ENCODE results near the gene LDLRAD4.

LDLRAD4 gene

DNA sequence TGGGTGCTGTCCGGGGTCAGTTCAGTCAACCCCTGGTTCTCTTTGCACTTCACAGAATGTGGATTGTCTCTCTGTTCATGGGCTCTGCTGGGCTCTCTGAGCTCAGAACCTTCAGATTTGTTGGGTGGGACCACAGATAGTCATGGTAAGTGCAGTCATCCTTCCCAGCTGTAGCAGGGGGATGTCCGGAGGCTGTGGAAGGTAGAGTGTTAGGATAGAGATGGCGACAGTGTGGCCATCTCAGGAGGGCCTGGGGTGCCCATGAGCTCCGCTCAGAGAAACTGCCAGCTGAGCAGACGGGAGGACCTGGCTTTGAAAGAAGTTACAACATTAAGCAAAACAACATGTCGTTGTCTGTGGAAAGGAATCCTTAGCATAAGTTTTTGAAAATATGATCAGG lies 358.0 kb downstream of the LDLRAD4 start:
- DNase-seq = no peak

DNA sequence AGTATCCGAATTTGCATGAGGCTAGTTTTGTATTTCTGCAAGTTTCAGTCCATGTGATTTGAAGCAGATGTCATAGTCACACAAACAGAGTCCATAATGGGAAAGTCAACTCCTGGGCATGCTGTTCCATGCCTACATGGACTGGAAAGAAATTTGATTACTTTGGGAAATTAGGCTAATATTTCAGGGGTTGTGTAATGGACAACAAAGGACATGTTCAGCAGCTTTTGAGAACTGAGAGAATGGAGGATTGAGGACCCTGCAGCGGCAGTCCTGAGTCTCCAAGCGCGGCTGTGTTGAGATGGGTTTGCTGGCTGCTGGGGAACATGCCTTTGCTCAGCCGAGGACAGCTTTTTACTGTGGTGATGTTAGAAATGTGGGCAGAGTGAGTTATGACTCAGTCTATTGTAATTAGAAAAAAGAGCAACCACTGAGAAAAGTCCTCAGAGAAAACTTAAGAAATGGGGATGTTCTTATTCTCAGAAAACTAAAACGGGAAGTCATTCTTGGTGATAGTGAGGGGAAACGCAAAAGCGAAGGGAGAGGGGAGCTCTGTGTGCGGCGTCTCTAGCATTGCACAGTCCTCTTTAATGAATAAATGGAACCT lies 358.6 kb downstream of the LDLRAD4 start:
- DNase-seq = peak; percentile 66 to 91 (median 88)
- no peaks in the 10 kb centered on the region for H3K36me3 ChIP-seq (ENCODE audit: control insufficient read depth in 4 of 4, insufficient read depth in 4 of 4, low read length in 3 of 4)
- no peaks in the 10 kb centered on the region for H3K9me3 ChIP-seq (ENCODE audit: control extremely low read depth in 1 of 5, control insufficient read depth in 4 of 5, insufficient read depth in 2 of 5, low read depth in 1 of 5, low read length in 4 of 5)
- peak overlapping the region in 4 of 7 experiments; percentile 2 to 51 (median 28) for H3K4me3 ChIP-seq (ENCODE audit: control insufficient read depth in 1 of 7, extremely low read depth in 1 of 7, insufficient read depth in 4 of 7, low read depth in 2 of 7, low read length in 6 of 7)
- peaks cover 13 to 56% (median 34%) of the 10 kb centered on the region in 4 experiments for H3K4me1 ChIP-seq (ENCODE audit: control extremely low read depth in 1 of 4, control insufficient read depth in 4 of 4, insufficient read depth in 4 of 4, low read length in 3 of 4)
- no peaks in the 10 kb centered on the region for H3K27me3 ChIP-seq (replicated peaks in 2 of 5; ENCODE audit: control insufficient read depth in 4 of 5, insufficient read depth in 5 of 5, low read length in 4 of 5)
- H3K27ac ChIP-seq (ENCODE audit: insufficient read depth in 1 of 2, low read depth in 1 of 2, low read length in 2 of 2, poor library complexity in 1 of 2, severe bottlenecking in 2 of 2) = no peak overlapping the region
- ChIA-PET CTCF (interaction anchor here (0.8 to 3.7 kb wide), 10 partner anchors 10 to 52 kb away, joined by 3 to 19 read pairs (median 5); no protein-coding TSS in a partner anchor), POLR2A (interaction anchor here (0.6 to 2.3 kb wide), 4 partner anchors 20 to 1130 kb away, joined by 3 to 18 read pairs (median 4); no protein-coding TSS in a partner anchor)
- 1% methylated on average over 9 of the region's 10 CpGs for WGBS (ENCODE audit: insufficient coverage)

More for the DNA sequence above, 358.0 kb downstream of the LDLRAD4 start:
- H3K9me3 ChIP-seq (ENCODE audit: control extremely low read depth in 1 of 5, control insufficient read depth in 4 of 5, insufficient read depth in 2 of 5, low read depth in 1 of 5, low read length in 4 of 5) = no peaks in the 10 kb centered on the region
- H3K4me1 ChIP-seq (ENCODE audit: control extremely low read depth in 1 of 4, control insufficient read depth in 4 of 4, insufficient read depth in 4 of 4, low read length in 3 of 4) = peaks cover 13 to 52% (median 34%) of the 10 kb centered on the region in 4 experiments
- no peaks in the 10 kb centered on the region for H3K36me3 ChIP-seq (ENCODE audit: control insufficient read depth in 4 of 4, insufficient read depth in 4 of 4, low read length in 3 of 4)
- CTCF ChIA-PET = interaction anchor here (0.6 to 3.7 kb wide), 7 partner anchors 9 to 512 kb away, joined by 3 to 19 read pairs (median 7); no protein-coding TSS in a partner anchor
- H3K4me3 ChIP-seq (ENCODE audit: control insufficient read depth in 1 of 7, extremely low read depth in 1 of 7, insufficient read depth in 4 of 7, low read depth in 2 of 7, low read length in 6 of 7) = no peak overlapping the region
- POLR2A ChIA-PET = interaction anchor here (0.6 to 2.3 kb wide), 2 partner anchors 36 to 1130 kb away, joined by 4 to 18 read pairs; no protein-coding TSS in a partner anchor
- H3K27me3 ChIP-seq (replicated peaks in 2 of 5; ENCODE audit: control insufficient read depth in 4 of 5, insufficient read depth in 5 of 5, low read length in 4 of 5) = no peaks in the 10 kb centered on the region
- no peak overlapping the region for H3K27ac ChIP-seq (ENCODE audit: insufficient read depth in 1 of 2, low read depth in 1 of 2, low read length in 2 of 2, poor library complexity in 1 of 2, severe bottlenecking in 2 of 2)
- WGBS (ENCODE audit: insufficient coverage) = 95% methylated on average over 5 of the region's 6 CpGs

DNA sequence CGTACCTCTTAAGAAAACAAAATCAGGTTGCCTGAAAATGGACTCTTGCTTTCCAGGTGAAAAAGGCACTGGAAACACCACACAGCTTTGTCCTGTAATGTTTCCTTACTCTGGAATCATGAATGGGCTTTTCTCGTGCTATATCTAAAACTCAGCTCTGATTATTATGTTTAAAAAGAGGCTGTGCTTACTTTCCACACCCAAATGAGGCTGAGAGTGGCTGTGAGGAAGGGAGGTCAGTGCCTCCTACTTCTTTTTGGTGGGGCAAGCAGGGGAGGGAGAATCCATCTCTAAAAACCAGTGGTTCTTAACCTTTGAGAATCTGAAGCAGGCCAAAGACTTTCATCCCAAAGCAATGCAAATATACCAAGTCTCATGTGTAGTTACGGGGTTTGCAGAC lies 359.2 kb downstream of the LDLRAD4 start:
- no peaks in the 10 kb centered on the region for H3K36me3 ChIP-seq (ENCODE audit: control insufficient read depth in 4 of 4, insufficient read depth in 4 of 4, low read length in 3 of 4)
- WGBS (ENCODE audit: insufficient coverage) = 75% methylated on average over 2 of the region's 3 CpGs
- H3K27ac ChIP-seq (ENCODE audit: insufficient read depth in 1 of 2, low read depth in 1 of 2, low read length in 2 of 2, poor library complexity in 1 of 2, severe bottlenecking in 2 of 2) = no peak overlapping the region
- H3K4me1 ChIP-seq (ENCODE audit: control extremely low read depth in 1 of 4, control insufficient read depth in 4 of 4, insufficient read depth in 4 of 4, low read length in 3 of 4) = peaks cover 13 to 59% (median 34%) of the 10 kb centered on the region in 4 experiments
- H3K9me3 ChIP-seq (ENCODE audit: control extremely low read depth in 1 of 5, control insufficient read depth in 4 of 5, insufficient read depth in 2 of 5, low read depth in 1 of 5, low read length in 4 of 5) = no peaks in the 10 kb centered on the region
- no peak for DNase-seq
- H3K4me3 ChIP-seq (ENCODE audit: control insufficient read depth in 1 of 7, extremely low read depth in 1 of 7, insufficient read depth in 4 of 7, low read depth in 2 of 7, low read length in 6 of 7) = peak overlapping the region in 4 of 7 experiments; percentile 2 to 51 (median 28)
- no peaks in the 10 kb centered on the region for H3K27me3 ChIP-seq (replicated peaks in 2 of 5; ENCODE audit: control insufficient read depth in 4 of 5, insufficient read depth in 5 of 5, low read length in 4 of 5)
- POLR2A ChIA-PET = interaction anchor here (0.6 to 2.3 kb wide), 2 partner anchors 35 to 628 kb away, joined by 3 to 18 read pairs; no protein-coding TSS in a partner anchor
- CTCF ChIA-PET = interaction anchor here (0.8 to 3.7 kb wide), 9 partner anchors 9 to 43 kb away, joined by 3 to 19 read pairs (median 5); no protein-coding TSS in a partner anchor

DNA sequence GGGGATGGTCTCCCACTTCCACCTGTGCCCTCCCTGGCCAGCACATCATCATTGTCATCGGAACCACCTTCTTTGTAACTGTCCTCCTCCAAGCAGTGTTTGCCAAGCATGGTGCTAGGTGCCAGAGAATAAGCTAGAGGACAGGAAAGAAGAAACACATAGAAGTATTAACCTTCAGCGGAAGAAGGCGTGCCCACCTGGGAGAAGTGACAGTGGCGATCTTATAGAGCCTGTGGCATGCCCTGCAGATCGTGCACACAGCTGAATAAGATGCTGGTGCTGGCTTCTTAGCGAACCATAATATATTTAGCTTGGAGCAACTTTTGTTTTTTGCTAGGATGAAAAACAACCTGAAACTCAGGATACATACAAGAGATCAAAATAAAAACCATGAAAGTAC lies 359.8 kb downstream of the LDLRAD4 start:
- H3K27ac ChIP-seq (ENCODE audit: insufficient read depth in 1 of 2, low read depth in 1 of 2, low read length in 2 of 2, poor library complexity in 1 of 2, severe bottlenecking in 2 of 2) = no peak overlapping the region
- ChIA-PET CTCF (interaction anchor here (1.6 to 3.7 kb wide), 6 partner anchors 8 to 34 kb away, joined by 3 to 19 read pairs (median 10); no protein-coding TSS in a partner anchor), POLR2A (interaction anchor here (2.3 kb wide), 1 partner anchor 34 kb away, joined by 18 read pairs; no protein-coding TSS in a partner anchor)
- H3K4me3 ChIP-seq (ENCODE audit: control insufficient read depth in 1 of 7, extremely low read depth in 1 of 7, insufficient read depth in 4 of 7, low read depth in 2 of 7, low read length in 6 of 7) = no peak overlapping the region
- no peak for DNase-seq
- 85% methylated on average over 4 of the region's 6 CpGs for WGBS (ENCODE audit: insufficient coverage)
- no peaks in the 10 kb centered on the region for H3K9me3 ChIP-seq (ENCODE audit: control extremely low read depth in 1 of 5, control insufficient read depth in 4 of 5, insufficient read depth in 2 of 5, low read depth in 1 of 5, low read length in 4 of 5)
- no peaks in the 10 kb centered on the region for H3K27me3 ChIP-seq (replicated peaks in 2 of 5; ENCODE audit: control insufficient read depth in 4 of 5, insufficient read depth in 5 of 5, low read length in 4 of 5)
- no peaks in the 10 kb centered on the region for H3K36me3 ChIP-seq (ENCODE audit: control insufficient read depth in 4 of 4, insufficient read depth in 4 of 4, low read length in 3 of 4)
- H3K4me1 ChIP-seq (ENCODE audit: control extremely low read depth in 1 of 4, control insufficient read depth in 4 of 4, insufficient read depth in 4 of 4, low read length in 3 of 4) = peaks cover 13 to 59% (median 34%) of the 10 kb centered on the region in 4 experiments

DNA sequence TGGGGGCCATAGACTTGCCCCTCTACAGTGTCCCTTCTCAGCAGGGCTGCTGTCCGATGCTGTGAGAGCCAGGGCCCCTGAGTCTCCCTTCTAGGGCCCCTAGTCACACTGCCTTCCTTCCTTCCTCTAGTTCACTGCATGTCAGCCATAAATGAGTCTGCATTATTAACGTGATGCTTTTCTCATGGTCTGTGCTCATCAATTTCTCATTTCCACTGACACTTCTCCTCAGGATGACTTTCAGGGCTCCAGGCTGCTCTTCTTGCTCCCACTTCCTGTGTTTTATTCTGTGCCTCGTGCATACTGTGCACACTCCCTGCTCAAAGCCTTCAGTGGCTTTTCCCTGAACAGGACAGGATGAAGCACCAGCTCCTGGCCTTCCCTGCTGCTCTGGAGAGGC lies 361.3 kb downstream of the LDLRAD4 start:
- Histone ChIP-seq H3K4me1 (ENCODE audit: control extremely low read depth in 1 of 4, control insufficient read depth in 4 of 4, insufficient read depth in 4 of 4, low read length in 3 of 4) (peaks cover 13 to 74% (median 35%) of the 10 kb centered on the region in 4 experiments), H3K27me3 (replicated peaks in 2 of 5; ENCODE audit: control insufficient read depth in 4 of 5, insufficient read depth in 5 of 5, low read length in 4 of 5) (no peaks in the 10 kb centered on the region), H3K9me3 (ENCODE audit: control extremely low read depth in 1 of 5, control insufficient read depth in 4 of 5, insufficient read depth in 2 of 5, low read depth in 1 of 5, low read length in 4 of 5) (no peaks in the 10 kb centered on the region), H3K36me3 (ENCODE audit: control insufficient read depth in 4 of 4, insufficient read depth in 4 of 4, low read length in 3 of 4) (no peaks in the 10 kb centered on the region), H3K27ac (ENCODE audit: insufficient read depth in 1 of 2, low read depth in 1 of 2, low read length in 2 of 2, poor library complexity in 1 of 2, severe bottlenecking in 2 of 2) (no peak overlapping the region), H3K4me3 (ENCODE audit: control insufficient read depth in 1 of 7, extremely low read depth in 1 of 7, insufficient read depth in 4 of 7, low read depth in 2 of 7, low read length in 6 of 7) (peak overlapping the region in 3 of 7 experiments; percentile 20 to 43 (median 31))
- DNase-seq = peak in 2 of 3 donors; percentile 30 to 48
- 6% methylated on average over 3 of the region's 3 CpGs for WGBS (ENCODE audit: insufficient coverage)
- ChIA-PET POLR2A (no interaction called here), CTCF (interaction anchor here (0.7 to 3.7 kb wide), 4 partner anchors 19 to 363 kb away, joined by 4 to 14 read pairs (median 6); no protein-coding TSS in a partner anchor)

DNA sequence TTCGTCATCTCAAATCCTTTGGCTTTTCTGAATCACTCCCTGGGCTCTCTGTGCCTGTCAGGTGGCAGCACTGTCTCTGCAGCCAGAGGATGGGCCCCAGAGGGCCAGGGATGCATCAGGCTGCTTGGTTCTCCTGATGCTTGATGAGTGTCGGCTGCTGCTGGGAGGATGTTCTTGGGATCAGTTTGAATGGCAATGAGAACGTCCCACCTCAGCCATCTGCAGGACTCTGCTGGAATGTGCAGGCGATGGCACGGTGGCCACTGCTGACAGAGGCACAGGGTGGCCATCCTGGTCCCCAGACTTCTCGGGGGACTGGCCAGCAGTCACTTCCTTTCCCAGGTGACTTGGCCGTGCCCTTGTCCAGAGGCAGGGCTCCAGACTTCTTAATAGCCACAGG lies 361.8 kb downstream of the LDLRAD4 start:
- 92% methylated on average over 7 of the region's 7 CpGs for WGBS (ENCODE audit: insufficient coverage)

DNA sequence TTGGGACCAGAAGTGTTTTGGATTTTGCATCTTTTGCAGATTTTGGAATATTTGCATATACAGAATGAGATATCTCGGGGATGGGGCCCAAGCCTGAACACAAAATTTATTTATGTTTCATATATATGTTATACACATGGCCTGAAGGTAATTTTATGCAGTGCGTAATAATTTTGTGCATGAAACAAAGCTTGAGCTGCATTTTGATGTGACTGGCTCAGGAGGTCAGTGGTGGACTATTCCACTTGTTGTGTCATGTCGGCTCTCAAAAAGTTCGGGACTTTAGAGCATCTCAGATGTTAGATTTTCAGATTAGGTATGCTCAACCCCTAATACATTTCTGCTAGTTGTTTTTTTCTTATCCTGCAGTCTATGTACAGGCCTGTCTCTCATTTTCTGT lies 362.4 kb downstream of the LDLRAD4 start:
- POLR2A ChIA-PET = no interaction called here
- DNase-seq = no peak
- CTCF ChIA-PET = interaction anchor here (1.0 to 3.1 kb wide), 7 partner anchors 11 to 48 kb away, joined by 3 to 10 read pairs (median 5); no protein-coding TSS in a partner anchor
- Histone ChIP-seq H3K27ac (ENCODE audit: insufficient read depth in 1 of 2, low read depth in 1 of 2, low read length in 2 of 2, poor library complexity in 1 of 2, severe bottlenecking in 2 of 2) (no peak overlapping the region), H3K4me1 (ENCODE audit: control extremely low read depth in 1 of 4, control insufficient read depth in 4 of 4, insufficient read depth in 4 of 4, low read length in 3 of 4) (peaks cover 20 to 84% (median 42%) of the 10 kb centered on the region in 4 experiments), H3K4me3 (ENCODE audit: control insufficient read depth in 1 of 7, extremely low read depth in 1 of 7, insufficient read depth in 4 of 7, low read depth in 2 of 7, low read length in 6 of 7) (no peak overlapping the region), H3K27me3 (replicated peaks in 2 of 5; ENCODE audit: control insufficient read depth in 4 of 5, insufficient read depth in 5 of 5, low read length in 4 of 5) (no peaks in the 10 kb centered on the region), H3K36me3 (ENCODE audit: control insufficient read depth in 4 of 4, insufficient read depth in 4 of 4, low read length in 3 of 4) (no peaks in the 10 kb centered on the region), H3K9me3 (ENCODE audit: control extremely low read depth in 1 of 5, control insufficient read depth in 4 of 5, insufficient read depth in 2 of 5, low read depth in 1 of 5, low read length in 4 of 5) (no peaks in the 10 kb centered on the region)
- WGBS (ENCODE audit: insufficient coverage) = 97% methylated on average over 3 of the region's 4 CpGs

More for the DNA sequence above, 361.8 kb downstream of the LDLRAD4 start:
- peak overlapping the region in 1 of 7 experiments; percentile 31 for H3K4me3 ChIP-seq (ENCODE audit: control insufficient read depth in 1 of 7, extremely low read depth in 1 of 7, insufficient read depth in 4 of 7, low read depth in 2 of 7, low read length in 6 of 7)
- DNase-seq = no peak
- no peaks in the 10 kb centered on the region for H3K36me3 ChIP-seq (ENCODE audit: control insufficient read depth in 4 of 4, insufficient read depth in 4 of 4, low read length in 3 of 4)
- H3K4me1 ChIP-seq (ENCODE audit: control extremely low read depth in 1 of 4, control insufficient read depth in 4 of 4, insufficient read depth in 4 of 4, low read length in 3 of 4) = peaks cover 17 to 78% (median 39%) of the 10 kb centered on the region in 4 experiments
- ChIA-PET CTCF (interaction anchor here (1.5 to 3.1 kb wide), 2 partner anchors 28 to 36 kb away, joined by 3 to 7 read pairs; no protein-coding TSS in a partner anchor), POLR2A (no interaction called here)
- H3K27ac ChIP-seq (ENCODE audit: insufficient read depth in 1 of 2, low read depth in 1 of 2, low read length in 2 of 2, poor library complexity in 1 of 2, severe bottlenecking in 2 of 2) = no peak overlapping the region
- H3K27me3 ChIP-seq (replicated peaks in 2 of 5; ENCODE audit: control insufficient read depth in 4 of 5, insufficient read depth in 5 of 5, low read length in 4 of 5) = no peaks in the 10 kb centered on the region
- no peaks in the 10 kb centered on the region for H3K9me3 ChIP-seq (ENCODE audit: control extremely low read depth in 1 of 5, control insufficient read depth in 4 of 5, insufficient read depth in 2 of 5, low read depth in 1 of 5, low read length in 4 of 5)
